Ovary (tissue), 9 donors: ENCODE results near the gene YOD1. TPM values are rescaled to one million over a fixed set of nuclear protein-coding genes. Genes with fewer than 3 reads are reported as not detected.

Source experiments
- DNase-seq, 5 donors: peaks; one replicate each; pipeline ENCODE4 v3.0.0-alpha.2; 2019 to 2020
- H3K27ac ChIP-seq, 2 donors: fragments of 200-600 bp; one replicate each; pipeline versions ENCODE4 v1.5.1 to v1.8.0; 2019 to 2022
- H3K27me3 ChIP-seq: fragments of 200-600 bp; one replicate; pipeline ENCODE4 v1.8.0; 2022
- H3K36me3 ChIP-seq: fragments of 200-600 bp; sonication (generic); one replicate; pipeline ENCODE4 v1.5.1; 2019
- H3K4me1 ChIP-seq: one replicate; pipeline ENCODE4 v1.8.1; 2013; ENCODE audit warnings: mild to moderate bottlenecking, moderate library complexity; ENCODE audit not compliant: insufficient read depth
- H3K4me3 ChIP-seq: fragments of 200-600 bp; sonication (generic); one replicate; pipeline ENCODE4 v1.5.1; 2017
- H3K9me3 ChIP-seq, 2 donors: fragments of 200-600 bp in 1 of 2; sonication (generic) in 1 of 2; one replicate each; pipeline versions ENCODE4 v1.5.1 to v1.8.1; 2013 to 2019; ENCODE audit warnings: mild to moderate bottlenecking in 1 of 2, moderate library complexity in 1 of 2
- EP300 ChIP-seq: sonication (generic); formaldehyde crosslinking; IDR thresholded peaks from one replicate; pipeline ENCODE4 v1.6.1; 2017; ENCODE audit warnings: antibody characterized with exemption
- POLR2A ChIP-seq: fragments of 450-650 bp; IDR thresholded peaks from one replicate; pipeline ENCODE4 v1.6.1; 2017; ENCODE audit warnings: antibody characterized with exemption, mild to moderate bottlenecking, moderate library complexity
- WGBS, 3 donors: extraction: QIAGEN DNeasy Blood & Tissue Kit in 1 of 3; methylation state at CpG; one replicate each; pipeline versions ENCODE4 v1.1.5 to v1.1.7; 2013 to 2017; 5-methylcytosine and 5-hydroxymethylcytosine counted together
- intact Hi-C, 4 donors: fragments of 100-400 bp; cut with DNase I; formaldehyde crosslinking; loops; one replicate each; pipeline versions ENCODE4 v1.11.0 to v1.15.1; 2022 to 2023
- polyA plus RNA-seq, 2 donors: library from polyadenylated mRNA; stranded (reverse); fragments of 200-250 nt in 1 of 2; fragments of 350-450 nt in 1 of 2; fragmentation: Illumina TruSeq in 1 of 2; extraction: RNeasy Lipid Tissue Mini Kit (QIAGEN cat#74804) in 1 of 2; gene quantifications; one replicate each; pipeline ENCODE4 v1.2.3, GENCODE V29; 2013 to 2014
- total RNA-seq, 7 donors: library from RNA; depleted of rRNA in 2 of 7; stranded (reverse); fragments of >200 nt in 2 of 7; fragmentation: NEBNext Ultra II Directional in 3 of 7; extraction: Animal tissue kit (Norgen Biotek cat#: 25700) in 3 of 7; gene quantifications; one replicate each; pipeline versions ENCODE4 v1.1.0 to v1.2.4, GENCODE V29; 2016 to 2023
- TF ChIP-seq, protein P1 (sequence below), 3 donors: fragments of 450-650 bp in 2 of 3; fragments of 200-600 bp in 1 of 3; IDR thresholded peaks; one replicate each; pipeline versions ENCODE4 v1.5.1 to v1.8.0; 2016 to 2022; ENCODE audit warnings: antibody characterized with exemption in 3 of 3, mild to moderate bottlenecking in 1 of 3
- donor health status: DM: no; HTN: no; CAD: no; lungs with moderate emphysema.
- donor health status: DM: no; HTN: no; CAD: no.
- donor health status: Bipolar disorder and iron deficiency.
- donor health status: DM: yes; HTN: yes; CAD: no.
- donor health status: DM: no; HTN: no; CAD: no.
- donor health status: DM: yes; HTN: yes; CAD: no.

YOD1 gene
- total and polyA plus RNA-seq, 9 donors = 2.2 to 8.4 (median 6.0) TPM

DNA sequence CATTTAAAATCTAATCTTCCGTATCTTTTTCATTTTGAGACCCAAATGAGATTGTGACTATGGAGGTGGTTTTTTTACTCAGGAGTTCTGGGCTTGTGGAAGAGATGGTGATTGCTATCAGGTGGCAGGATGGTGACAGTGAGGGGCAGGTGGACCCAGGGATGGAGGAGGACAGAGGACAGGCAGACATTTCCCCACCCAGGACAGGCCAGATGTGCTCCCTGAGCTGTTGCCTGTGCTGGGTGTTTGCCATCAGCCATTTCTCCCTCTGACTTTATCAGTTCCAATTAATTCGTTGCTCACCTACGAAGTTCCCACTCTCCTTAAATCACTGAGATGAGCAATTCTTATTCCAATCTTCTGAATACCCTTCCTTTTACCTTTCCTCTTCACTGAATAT is 44.9 kb downstream of the YOD1 start:
- H3K9me3 ChIP-seq = no peaks in the 10 kb centered on the region
- no peak overlapping the region for H3K4me3 ChIP-seq
- intact Hi-C loops = no loop called here
- no peak for DNase-seq
- no peaks in the 10 kb centered on the region for H3K27me3 ChIP-seq
- no peaks in the 10 kb centered on the region for H3K36me3 ChIP-seq
- WGBS, 3 donors = 72 to 77% (median 74%) methylated on average over 3 of the region's 3 CpGs
- no peaks in the 10 kb centered on the region for H3K4me1 ChIP-seq
- H3K27ac ChIP-seq = no peak overlapping the region
- TF ChIP-seq EP300 (no peak), POLR2A (no peak)
- TF ChIP-seq, protein P1, sequence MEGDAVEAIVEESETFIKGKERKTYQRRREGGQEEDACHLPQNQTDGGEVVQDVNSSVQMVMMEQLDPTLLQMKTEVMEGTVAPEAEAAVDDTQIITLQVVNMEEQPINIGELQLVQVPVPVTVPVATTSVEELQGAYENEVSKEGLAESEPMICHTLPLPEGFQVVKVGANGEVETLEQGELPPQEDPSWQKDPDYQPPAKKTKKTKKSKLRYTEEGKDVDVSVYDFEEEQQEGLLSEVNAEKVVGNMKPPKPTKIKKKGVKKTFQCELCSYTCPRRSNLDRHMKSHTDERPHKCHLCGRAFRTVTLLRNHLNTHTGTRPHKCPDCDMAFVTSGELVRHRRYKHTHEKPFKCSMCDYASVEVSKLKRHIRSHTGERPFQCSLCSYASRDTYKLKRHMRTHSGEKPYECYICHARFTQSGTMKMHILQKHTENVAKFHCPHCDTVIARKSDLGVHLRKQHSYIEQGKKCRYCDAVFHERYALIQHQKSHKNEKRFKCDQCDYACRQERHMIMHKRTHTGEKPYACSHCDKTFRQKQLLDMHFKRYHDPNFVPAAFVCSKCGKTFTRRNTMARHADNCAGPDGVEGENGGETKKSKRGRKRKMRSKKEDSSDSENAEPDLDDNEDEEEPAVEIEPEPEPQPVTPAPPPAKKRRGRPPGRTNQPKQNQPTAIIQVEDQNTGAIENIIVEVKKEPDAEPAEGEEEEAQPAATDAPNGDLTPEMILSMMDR (IDR thresholded peaks at IDR 0.05) = no peak

DNA sequence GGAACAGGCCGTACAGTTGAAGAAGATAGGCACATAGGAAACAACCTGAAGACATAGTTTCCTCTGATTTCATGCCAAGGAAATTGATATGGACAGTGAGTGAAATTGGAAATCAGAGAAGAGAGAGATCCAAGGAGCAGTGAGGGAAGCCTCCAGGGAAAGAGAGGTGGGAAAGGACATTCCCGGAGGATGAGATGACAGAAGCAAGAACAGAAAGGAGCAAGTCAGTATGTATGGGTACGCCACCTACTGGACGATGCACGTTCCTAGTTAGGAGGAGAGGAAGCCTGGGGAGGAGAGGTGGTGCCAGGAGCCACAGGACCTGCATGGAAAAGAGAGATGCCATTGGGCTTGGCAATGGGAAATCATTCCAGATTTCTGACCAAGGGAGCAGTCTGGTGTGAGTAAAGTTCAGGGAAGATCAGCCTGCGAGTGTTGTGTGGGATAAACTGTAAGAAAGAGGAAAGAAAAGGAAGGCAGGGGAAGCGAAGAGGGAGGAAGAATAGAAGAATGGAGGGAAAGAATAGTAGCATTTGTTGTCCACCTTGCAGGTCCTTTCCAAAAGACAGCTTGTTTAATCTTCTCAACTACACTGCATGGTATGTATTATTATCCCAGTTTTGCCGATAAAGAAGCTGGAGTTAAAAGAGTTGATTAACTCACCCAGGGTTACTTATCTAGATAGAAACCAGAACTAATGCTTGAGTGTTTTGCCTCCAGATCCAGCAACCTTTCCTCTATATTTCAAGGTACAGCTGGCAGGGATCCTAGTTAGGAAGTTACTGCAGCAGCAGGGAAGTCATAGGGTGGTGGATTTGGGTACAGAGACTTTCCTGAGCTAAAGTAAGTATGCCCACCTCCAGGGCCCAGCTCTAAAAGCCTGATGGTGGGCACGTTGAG is 45.8 kb downstream of the YOD1 start:
- Histone ChIP-seq H3K4me1 (no peaks in the 10 kb centered on the region), H3K4me3 (no peak overlapping the region), H3K9me3 (no peaks in the 10 kb centered on the region), H3K27me3 (no peaks in the 10 kb centered on the region), H3K36me3 (no peaks in the 10 kb centered on the region), H3K27ac (no peak overlapping the region)
- no peak for DNase-seq
- TF ChIP-seq POLR2A = no peak
- TF ChIP-seq, protein P1 (IDR thresholded peaks at IDR 0.05) = no peak
- TF ChIP-seq EP300 = no peak
- intact Hi-C loops = no loop called here
- WGBS, 3 donors = 40 to 53% (median 50%) methylated on average over 9 of the region's 9 CpGs

DNA sequence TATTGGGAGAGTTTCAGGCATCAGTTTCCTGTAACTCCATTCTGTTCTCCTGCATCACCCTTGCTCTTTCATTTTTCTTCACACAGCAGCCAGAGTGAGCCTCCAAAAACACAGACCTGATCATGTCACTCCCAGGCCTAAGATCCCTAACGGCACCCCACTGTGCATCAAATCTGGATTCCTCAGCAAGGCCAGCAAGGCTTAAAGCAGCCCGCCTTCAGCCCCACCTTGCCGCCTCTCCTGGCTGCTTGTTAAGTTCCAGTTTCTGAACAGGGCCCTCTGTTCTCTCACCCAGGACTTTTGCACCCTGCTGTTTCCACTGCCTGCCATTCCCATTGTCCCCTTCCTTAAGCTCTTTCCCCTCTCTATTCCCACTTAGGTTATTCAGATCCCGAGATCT is 47.8 kb downstream of the YOD1 start:
- intact Hi-C loops = no loop called here
- H3K27ac ChIP-seq = no peak overlapping the region
- no peaks in the 10 kb centered on the region for H3K9me3 ChIP-seq
- no peaks in the 10 kb centered on the region for H3K4me1 ChIP-seq
- no peaks in the 10 kb centered on the region for H3K27me3 ChIP-seq
- no peaks in the 10 kb centered on the region for H3K36me3 ChIP-seq
- 86 to 92% (median 90%) methylated on average over 4 of the region's 4 CpGs for WGBS, 3 donors
- no peak for DNase-seq
- no peak overlapping the region for H3K4me3 ChIP-seq
- TF ChIP-seq EP300 (no peak), POLR2A (no peak)
- TF ChIP-seq, protein P1 (IDR thresholded peaks at IDR 0.05) = no peak

DNA sequence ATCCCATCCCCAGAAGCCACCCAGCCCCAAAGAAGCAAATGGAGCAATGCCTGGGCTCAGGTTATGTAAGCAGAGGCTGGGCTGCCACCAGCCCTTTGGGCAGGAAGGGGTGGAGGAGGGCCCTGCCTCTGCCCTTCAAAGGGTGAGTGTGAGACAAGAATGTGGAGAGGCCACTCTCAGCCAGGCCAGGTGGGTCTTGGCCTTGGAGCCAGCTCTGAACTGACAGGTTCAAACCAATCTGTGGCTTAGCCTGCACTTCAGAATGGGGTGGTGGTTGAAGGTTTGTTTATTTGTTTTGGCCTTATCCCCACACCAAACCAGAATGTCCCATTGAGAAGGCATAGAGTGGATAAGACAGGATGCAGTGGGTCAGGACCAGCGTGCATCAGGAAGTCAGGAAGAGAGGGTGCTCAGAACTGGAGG is 48.3 kb downstream of the YOD1 start:
- 71 to 90% (median 76%) methylated on average over 1 of the region's 1 CpG for WGBS, 3 donors
- H3K27me3 ChIP-seq = no peaks in the 10 kb centered on the region
- H3K27ac ChIP-seq = no peak overlapping the region
- no peaks in the 10 kb centered on the region for H3K36me3 ChIP-seq
- intact Hi-C loops = no loop called here
- no peak for DNase-seq
- H3K9me3 ChIP-seq = no peaks in the 10 kb centered on the region
- H3K4me3 ChIP-seq = no peak overlapping the region
- TF ChIP-seq, protein P1 (IDR thresholded peaks at IDR 0.05) = no peak
- TF ChIP-seq EP300 (no peak), POLR2A (no peak)
- no peaks in the 10 kb centered on the region for H3K4me1 ChIP-seq
